ENCODE results near the gene GOLT1A. TPM values are rescaled to one million over a fixed set of nuclear protein-coding genes. Genes with fewer than 3 reads are reported as not detected.

Gene GOLT1A
- total and polyA plus RNA-seq, 2 donors (not counting 1 experiment from before 2014, with no cell fraction given) = 0.50 TPM; not detected in 1

DNA sequence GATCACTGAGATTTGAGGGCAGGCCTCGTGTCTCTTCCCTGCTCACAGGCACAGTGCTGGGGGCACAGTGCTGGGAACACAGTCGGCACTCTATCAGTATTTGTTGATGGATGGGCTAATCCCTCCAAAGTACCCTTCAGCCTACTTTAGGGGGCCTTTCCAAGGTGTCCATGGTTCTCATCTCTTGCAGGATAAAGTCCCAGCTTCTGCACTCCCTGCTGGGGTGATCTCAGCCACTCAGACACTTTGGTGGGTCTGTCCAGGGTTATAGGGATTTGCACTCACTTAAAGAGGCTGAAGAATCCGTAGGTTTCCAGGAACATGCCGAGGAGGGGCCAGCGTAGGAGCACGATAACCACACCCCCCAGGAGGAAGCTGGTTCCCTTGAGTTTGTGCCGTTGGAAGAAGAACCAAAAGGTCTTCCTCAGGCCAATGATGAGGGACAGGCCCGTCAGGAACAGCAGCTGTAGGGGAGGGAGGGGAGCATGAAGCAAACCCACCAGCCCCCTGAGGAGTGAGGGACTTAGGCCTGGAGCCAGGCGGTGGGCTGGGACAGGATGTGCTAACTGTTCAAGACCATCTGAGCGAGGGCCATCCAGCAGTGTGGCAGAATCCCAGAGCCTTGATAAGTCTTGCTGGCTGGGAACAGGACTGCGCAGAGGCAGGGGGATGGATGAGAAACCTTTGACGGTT is 12.3 kb downstream of the GOLT1A start:
- DNase-seq (ENCODE audit: low read depth in 2 of 2) = no peak

DNA sequence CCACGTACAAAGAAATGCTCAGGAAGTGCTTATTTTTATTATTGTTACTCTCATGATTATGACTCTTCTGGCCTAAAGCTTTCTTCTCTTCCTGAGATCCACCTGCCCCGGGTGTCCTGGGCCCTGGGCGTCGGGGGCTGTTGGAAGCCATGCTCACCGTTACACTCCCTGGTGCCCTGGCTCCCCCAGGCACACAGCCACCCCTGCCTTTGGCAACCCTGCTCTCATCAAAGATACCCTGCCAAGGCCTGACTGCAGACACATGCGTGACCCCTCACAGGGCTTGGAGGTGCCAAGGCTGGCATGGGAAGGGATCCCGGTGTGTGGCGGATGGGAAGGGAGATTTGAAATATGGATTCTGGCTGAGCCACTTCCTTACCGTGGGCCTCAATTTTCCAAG is 14.2 kb downstream of the GOLT1A start:
- peaks cover 4% of the 10 kb centered on the region for H3K27me3 ChIP-seq (ENCODE audit: control insufficient read depth, insufficient read depth, low read length)
- no peak overlapping the region for H3K9ac ChIP-seq (ENCODE audit: insufficient read depth, low read length)
- no peaks in the 10 kb centered on the region for H3K79me2 ChIP-seq (ENCODE audit: control insufficient read depth, insufficient read depth, low read length)
- peaks cover 3% of the 10 kb centered on the region for H3K4me1 ChIP-seq (ENCODE audit: control insufficient read depth, extremely low read depth, insufficient read depth, low read length)
- H3K4me3 ChIP-seq (replicated peaks in 1 of 4; ENCODE audit: control extremely low read depth in 1 of 4, insufficient read depth in 1 of 4, low read depth in 3 of 4, low read length in 4 of 4) = no peak overlapping the region
- no peak for DNase-seq (ENCODE audit: low read depth in 2 of 2)
- no peaks in the 10 kb centered on the region for H4K20me1 ChIP-seq (ENCODE audit: control insufficient read depth, extremely low read depth, insufficient read depth, low read length)
- no peaks in the 10 kb centered on the region for H3K36me3 ChIP-seq (ENCODE audit: control insufficient read depth, insufficient read depth, low read length)
- no peak overlapping the region for H3K27ac ChIP-seq (ENCODE audit: insufficient read depth, low read length)
- no peak overlapping the region for H2AFZ ChIP-seq (ENCODE audit: low read length)
- no peaks in the 10 kb centered on the region for H3K9me3 ChIP-seq (ENCODE audit: control insufficient read depth, insufficient read depth, low read depth, low read length)
- no peak overlapping the region for H3K4me2 ChIP-seq (ENCODE audit: extremely low read depth, insufficient read depth, low read length)
- TF ChIP-seq, protein P1, sequence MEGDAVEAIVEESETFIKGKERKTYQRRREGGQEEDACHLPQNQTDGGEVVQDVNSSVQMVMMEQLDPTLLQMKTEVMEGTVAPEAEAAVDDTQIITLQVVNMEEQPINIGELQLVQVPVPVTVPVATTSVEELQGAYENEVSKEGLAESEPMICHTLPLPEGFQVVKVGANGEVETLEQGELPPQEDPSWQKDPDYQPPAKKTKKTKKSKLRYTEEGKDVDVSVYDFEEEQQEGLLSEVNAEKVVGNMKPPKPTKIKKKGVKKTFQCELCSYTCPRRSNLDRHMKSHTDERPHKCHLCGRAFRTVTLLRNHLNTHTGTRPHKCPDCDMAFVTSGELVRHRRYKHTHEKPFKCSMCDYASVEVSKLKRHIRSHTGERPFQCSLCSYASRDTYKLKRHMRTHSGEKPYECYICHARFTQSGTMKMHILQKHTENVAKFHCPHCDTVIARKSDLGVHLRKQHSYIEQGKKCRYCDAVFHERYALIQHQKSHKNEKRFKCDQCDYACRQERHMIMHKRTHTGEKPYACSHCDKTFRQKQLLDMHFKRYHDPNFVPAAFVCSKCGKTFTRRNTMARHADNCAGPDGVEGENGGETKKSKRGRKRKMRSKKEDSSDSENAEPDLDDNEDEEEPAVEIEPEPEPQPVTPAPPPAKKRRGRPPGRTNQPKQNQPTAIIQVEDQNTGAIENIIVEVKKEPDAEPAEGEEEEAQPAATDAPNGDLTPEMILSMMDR (conservative IDR thresholded peaks at IDR 0.05 in 1 of 2, IDR thresholded peaks at IDR 0.05 in 1 of 2; ENCODE audit: low read depth in 1 of 2, low read length in 2 of 2) = no peak
- no peak for TF ChIP-seq EZH2 (IDR thresholded peaks at IDR 0.05; ENCODE audit: low read length, missing control alignments)

More for the DNA sequence above, 12.3 kb downstream of the GOLT1A start:
- no peaks in the 10 kb centered on the region for H3K79me2 ChIP-seq (ENCODE audit: control insufficient read depth, insufficient read depth, low read length)
- H3K4me1 ChIP-seq (ENCODE audit: control insufficient read depth, extremely low read depth, insufficient read depth, low read length) = peaks cover 3% of the 10 kb centered on the region
- no peaks in the 10 kb centered on the region for H3K9me3 ChIP-seq (ENCODE audit: control insufficient read depth, insufficient read depth, low read depth, low read length)
- no peaks in the 10 kb centered on the region for H4K20me1 ChIP-seq (ENCODE audit: control insufficient read depth, extremely low read depth, insufficient read depth, low read length)
- no peaks in the 10 kb centered on the region for H3K36me3 ChIP-seq (ENCODE audit: control insufficient read depth, insufficient read depth, low read length)
- H3K4me2 ChIP-seq (ENCODE audit: extremely low read depth, insufficient read depth, low read length) = no peak overlapping the region
- H3K4me3 ChIP-seq (replicated peaks in 1 of 4; ENCODE audit: control extremely low read depth in 1 of 4, insufficient read depth in 1 of 4, low read depth in 3 of 4, low read length in 4 of 4) = no peak overlapping the region
- TF ChIP-seq, protein P1 (conservative IDR thresholded peaks at IDR 0.05 in 1 of 2, IDR thresholded peaks at IDR 0.05 in 1 of 2; ENCODE audit: low read depth in 1 of 2, low read length in 2 of 2) = no peak
- TF ChIP-seq EZH2 (IDR thresholded peaks at IDR 0.05; ENCODE audit: low read length, missing control alignments) = no peak
- H3K27me3 ChIP-seq (ENCODE audit: control insufficient read depth, insufficient read depth, low read length) = peaks cover 5% of the 10 kb centered on the region
- no peak overlapping the region for H2AFZ ChIP-seq (ENCODE audit: low read length)
- H3K27ac ChIP-seq (ENCODE audit: insufficient read depth, low read length) = no peak overlapping the region
- H3K9ac ChIP-seq (ENCODE audit: insufficient read depth, low read length) = no peak overlapping the region

DNA sequence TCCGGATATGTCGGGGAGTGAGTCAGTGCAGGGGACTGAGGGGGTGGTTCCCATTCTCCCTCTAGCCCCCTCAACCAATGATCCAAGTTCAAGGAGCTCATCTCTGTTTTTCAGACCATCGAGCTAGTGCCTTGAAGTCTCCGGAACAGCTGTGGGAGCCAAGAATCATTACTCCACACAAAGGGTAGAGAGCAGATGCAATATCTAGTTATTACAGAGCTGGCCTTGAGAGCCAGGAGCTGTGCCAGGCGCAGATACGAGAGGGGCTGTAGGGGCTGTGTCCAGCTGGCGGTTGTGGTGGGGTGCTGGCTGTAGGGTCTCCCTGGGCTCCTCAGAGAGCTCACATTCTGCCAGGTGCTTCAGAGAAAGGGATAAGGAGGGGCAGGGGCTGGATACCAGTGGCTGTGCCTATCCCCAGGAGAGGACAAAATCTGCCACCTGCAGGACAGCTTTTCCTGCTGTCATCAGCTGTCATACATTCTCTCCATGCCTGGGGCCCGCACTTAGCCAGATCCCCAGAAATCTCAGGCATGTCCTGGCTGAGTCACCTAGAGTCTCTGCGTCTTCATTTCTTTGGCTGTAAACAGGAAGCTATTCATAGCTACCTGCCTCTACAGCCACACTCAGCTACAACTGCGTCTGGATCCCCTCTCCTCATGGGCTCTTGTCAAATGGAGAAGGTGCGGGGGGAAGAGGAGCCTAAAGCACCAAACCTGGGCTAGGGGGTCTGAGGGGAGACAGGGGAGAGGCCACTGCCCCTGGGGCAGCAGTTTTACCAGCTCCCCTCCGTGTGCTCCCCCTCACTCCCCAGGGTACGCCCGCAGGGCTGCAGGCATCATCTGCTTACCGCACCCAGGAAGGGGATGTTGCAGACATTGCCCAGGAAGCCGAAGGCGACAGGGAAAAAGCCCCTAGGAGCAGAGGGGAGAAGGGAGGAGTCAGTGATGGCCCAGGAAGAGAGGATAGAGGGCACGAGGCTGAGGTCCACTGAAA is 15.1 kb downstream of the GOLT1A start:
- Histone ChIP-seq H3K9me3 (ENCODE audit: control insufficient read depth, insufficient read depth, low read depth, low read length) (no peaks in the 10 kb centered on the region), H4K20me1 (ENCODE audit: control insufficient read depth, extremely low read depth, insufficient read depth, low read length) (no peaks in the 10 kb centered on the region), H3K36me3 (ENCODE audit: control insufficient read depth, insufficient read depth, low read length) (no peaks in the 10 kb centered on the region), H3K79me2 (ENCODE audit: control insufficient read depth, insufficient read depth, low read length) (no peaks in the 10 kb centered on the region), H3K4me1 (ENCODE audit: control insufficient read depth, extremely low read depth, insufficient read depth, low read length) (peaks cover 3% of the 10 kb centered on the region), H3K27me3 (ENCODE audit: control insufficient read depth, insufficient read depth, low read length) (peaks cover 7% of the 10 kb centered on the region), H3K27ac (ENCODE audit: insufficient read depth, low read length) (no peak overlapping the region), H3K4me2 (ENCODE audit: extremely low read depth, insufficient read depth, low read length) (peak overlapping the region; percentile 8), H2AFZ (ENCODE audit: low read length) (no peak overlapping the region), H3K4me3 (replicated peaks in 1 of 4; ENCODE audit: control extremely low read depth in 1 of 4, insufficient read depth in 1 of 4, low read depth in 3 of 4, low read length in 4 of 4) (no peak overlapping the region), H3K9ac (ENCODE audit: insufficient read depth, low read length) (no peak overlapping the region)
- TF ChIP-seq EZH2 (IDR thresholded peaks at IDR 0.05; ENCODE audit: low read length, missing control alignments) = no peak
- TF ChIP-seq, protein P1 (conservative IDR thresholded peaks at IDR 0.05 in 1 of 2, IDR thresholded peaks at IDR 0.05 in 1 of 2; ENCODE audit: low read depth in 1 of 2, low read length in 2 of 2) = no peak
- peak; percentile 17 to 88 for DNase-seq (ENCODE audit: low read depth in 2 of 2)
